ENCODE results near the gene LYPLA2.

DNA sequence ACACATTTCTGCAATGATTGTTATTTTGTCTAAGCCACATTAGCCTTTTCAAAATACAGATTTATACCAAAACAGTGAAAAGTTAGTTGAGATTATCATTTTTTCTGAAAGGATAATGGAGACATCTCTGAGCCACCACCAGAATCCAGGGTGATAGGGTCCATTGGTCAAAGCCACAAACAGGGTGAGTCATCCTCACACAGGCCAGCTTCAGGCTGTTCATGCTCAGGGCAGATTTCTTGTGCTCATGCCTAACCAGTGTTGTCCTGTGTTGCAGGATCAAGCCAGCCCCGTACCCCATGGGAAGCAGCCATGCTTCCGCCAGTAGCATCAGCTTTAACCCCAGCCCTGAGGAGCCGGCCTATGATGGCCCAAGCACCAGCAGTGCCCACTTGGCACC, 34.3 kb upstream of the LYPLA2 start:
- TF ChIP-seq EZH2 (IDR thresholded peaks at IDR 0.05): no peak
- TF ChIP-seq POLR2AphosphoS5 (IDR thresholded peaks at IDR 0.05; ENCODE audit: borderline replicate concordance, low read depth, low read length): no peak
- TF ChIP-seq FOXP2 (optimal IDR thresholded peaks at IDR 0.05; ENCODE audit: control extremely low read depth, extremely low read length, insufficient read depth): no peak

All from SK-N-MC (cell line).